Activated gamma-delta T cell treated with Interleukin-2 at 50 U/mL for 16 hours (primary cell): ENCODE data around the gene EMILIN3.

Experiments used
- DNase-seq: peaks from one replicate; pipeline ENCODE4 v3.0.0-alpha.2; 2020

The EMILIN3 gene

DNA sequence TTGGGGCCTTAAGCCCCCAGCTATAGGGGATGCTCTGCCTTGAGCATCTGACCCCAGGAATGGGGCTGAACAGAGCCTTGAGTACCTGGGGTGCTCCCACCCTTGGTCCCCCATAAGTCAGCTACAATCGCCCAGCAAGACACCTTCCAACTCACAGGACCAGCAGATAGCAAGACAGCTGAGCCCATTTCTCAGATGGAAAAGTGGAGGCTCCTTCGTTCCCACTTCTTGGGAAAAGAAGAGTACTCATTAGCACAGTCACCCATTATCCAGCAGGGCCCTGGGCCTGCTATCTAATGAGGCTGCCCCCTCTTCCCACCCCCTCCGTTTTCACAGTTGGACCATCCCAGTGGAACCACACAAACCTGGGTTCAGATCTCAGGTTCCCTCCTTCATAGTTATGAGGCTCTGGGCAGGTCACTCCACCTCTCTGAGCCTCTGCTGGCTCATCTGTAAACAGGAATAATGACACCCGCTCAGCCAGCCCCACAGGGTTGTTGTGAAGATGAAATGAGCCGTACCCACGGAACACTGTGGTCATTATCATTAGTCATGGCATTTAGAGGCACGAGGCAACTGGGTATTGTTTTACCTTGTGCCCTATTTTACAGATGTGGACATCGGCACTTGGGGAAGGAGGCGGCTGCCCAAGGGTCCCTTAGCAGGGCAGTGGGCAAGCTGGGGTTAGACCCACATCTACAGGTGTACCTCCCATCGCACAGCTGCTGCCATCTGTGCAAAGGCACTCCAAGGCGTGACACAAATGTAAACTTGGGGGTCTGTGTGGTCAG, 21.5 kb downstream of the EMILIN3 start:
- DNase-seq, result no peak

- no peak for DNase-seq
These were observed 22.1 kb downstream of the EMILIN3 start for GRCh38 chr20:41344477-41344876.

GRCh38 chr20:41342474-41343464, 23.8 kb downstream of the EMILIN3 start:
- DNase-seq, result no peak

GRCh38 chr20:41340327-41341055, 26.1 kb downstream of the EMILIN3 start, which contains the start of gene LPIN3:
LPIN3 (plus strand) TSS chr20:41340821; CDS start chr20:41345804, 4,983 bp downstream.
- peak; percentile 24 for DNase-seq

DNA sequence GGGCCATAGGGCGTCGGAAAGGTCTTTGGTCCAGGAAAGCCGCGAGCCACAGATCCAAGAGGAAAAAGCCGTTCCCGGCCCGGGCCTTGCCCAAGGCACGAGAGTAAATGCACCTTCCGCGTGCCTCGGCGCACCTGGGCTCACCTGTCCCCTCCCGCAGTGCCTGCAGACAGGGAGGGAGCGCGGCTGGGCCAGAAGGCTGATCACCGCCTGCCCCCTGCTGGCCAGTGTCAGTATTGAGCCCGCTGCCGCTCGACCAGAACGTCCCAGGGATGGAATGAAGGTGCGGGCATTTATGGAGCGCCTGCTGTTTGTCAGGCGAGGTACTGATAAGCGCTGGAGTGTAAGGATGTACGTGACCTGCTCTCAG, 26.7 kb downstream of the EMILIN3 start:
- peak; percentile 83 for DNase-seq

GRCh38 chr20:41336711-41337492, 29.7 kb downstream of the EMILIN3 start:
- no peak for DNase-seq

DNA sequence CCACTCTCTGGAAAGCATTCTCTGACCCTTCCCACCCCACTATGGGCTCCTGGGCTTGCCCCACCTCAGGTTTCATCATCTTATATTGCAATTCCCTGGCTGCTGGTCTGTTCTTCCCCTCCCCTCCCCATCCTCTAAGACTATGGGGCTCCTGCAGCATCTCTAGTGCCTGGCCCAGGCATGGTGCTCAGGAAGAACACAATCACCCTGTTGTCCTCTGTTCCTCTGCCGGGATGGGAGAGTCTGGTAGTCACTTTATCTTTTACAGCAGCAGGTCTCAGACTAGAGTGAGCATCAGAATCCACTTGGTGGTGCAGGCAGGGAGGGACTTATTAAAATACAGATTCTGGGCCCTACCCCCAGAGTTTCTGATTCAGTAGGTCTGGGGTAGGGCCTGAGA, 31.0 kb downstream of the EMILIN3 start:
- DNase-seq, result no peak

- DNase-seq, result no peak
These were observed 31.9 kb downstream of the EMILIN3 start for GRCh38 chr20:41334443-41335421.

GRCh38 chr20:41334036-41334435, 32.6 kb downstream of the EMILIN3 start:
- DNase-seq, result no peak

- no peak for DNase-seq
These were observed 34.9 kb downstream of the EMILIN3 start for GRCh38 chr20:41331731-41332130.

- no peak for DNase-seq
These were observed 35.7 kb downstream of the EMILIN3 start for GRCh38 chr20:41330941-41331340.

DNA sequence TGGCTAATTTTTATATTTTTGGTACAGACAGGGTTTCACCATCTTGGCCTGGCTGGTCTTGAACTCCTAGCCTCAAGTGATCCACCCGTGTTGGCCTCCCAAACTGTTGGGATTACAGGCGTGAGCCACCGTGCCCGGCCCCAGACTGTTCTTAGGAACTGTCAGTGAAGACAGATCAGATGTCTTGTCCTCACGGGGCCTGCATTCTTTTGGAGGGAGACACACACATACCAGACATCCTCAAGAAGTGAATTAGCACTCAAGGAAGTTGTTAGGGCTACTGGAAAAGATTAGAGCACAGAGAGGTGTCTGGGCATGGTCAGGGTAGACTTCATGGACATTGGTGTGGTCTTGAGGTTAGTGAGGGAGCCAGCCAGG, 36.3 kb downstream of the EMILIN3 start:
- no peak for DNase-seq

DNA sequence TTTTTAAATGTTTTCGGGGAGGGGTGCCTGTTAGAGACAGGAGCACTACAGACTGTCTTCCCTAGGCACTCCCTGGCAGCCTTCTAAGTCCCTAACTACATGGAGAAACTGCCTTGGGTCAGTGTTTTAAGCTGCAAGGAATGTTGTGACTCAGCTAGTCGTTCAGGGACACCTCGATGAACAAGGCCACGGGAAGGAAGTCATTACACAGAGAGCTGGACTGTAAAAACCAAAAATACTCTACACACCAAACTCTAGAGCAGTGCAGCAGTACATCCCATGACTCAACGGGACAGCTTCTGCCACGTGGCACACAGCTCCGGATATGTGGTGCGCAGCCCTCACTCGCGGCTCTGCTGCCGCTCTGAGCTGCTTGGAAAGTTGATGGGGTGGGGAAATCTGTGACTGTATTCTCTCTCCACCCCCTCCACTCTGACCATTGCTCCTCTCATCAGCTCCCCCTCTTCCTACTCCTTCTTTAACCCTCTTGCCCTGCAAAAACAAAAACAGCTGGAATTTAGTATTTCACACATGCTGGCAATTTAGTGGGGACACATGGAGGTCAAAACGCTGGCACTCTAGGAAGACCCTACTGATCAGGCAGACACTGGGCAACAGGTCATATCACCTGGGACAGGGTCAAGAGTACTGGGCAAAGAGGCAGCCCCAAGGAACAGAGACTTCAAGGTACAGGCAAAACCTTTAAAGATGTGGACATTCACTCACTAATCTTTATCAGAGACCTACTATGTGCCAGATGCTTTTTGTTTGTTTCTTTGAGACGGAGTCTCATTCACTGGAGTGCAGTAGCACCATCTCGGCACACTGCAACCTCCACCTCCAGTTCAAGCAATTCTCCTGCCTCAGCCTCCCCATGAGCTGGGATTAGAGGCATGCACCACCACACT, 36.9 kb downstream of the EMILIN3 start:
- peak; percentile 53 for DNase-seq

DNA sequence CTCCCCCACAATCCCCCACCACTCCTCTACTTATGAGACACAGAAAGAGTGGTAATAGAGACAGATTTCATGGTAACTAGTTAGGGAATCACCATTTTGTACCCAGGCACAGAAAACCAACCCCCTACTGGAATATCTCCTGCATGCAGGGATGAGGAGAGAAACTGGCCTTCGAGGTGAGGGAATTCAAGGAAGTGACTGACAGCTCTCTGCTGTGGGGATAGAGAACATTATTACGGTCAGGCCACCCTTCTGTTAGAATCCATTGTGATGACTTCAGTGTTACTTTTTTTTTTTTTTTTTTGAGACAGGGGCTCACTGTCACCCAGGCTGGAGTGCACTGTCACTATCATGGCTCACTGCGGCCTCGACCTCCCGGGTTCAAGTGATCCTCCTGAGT, 39.4 kb downstream of the EMILIN3 start:
- no peak for DNase-seq

DNA sequence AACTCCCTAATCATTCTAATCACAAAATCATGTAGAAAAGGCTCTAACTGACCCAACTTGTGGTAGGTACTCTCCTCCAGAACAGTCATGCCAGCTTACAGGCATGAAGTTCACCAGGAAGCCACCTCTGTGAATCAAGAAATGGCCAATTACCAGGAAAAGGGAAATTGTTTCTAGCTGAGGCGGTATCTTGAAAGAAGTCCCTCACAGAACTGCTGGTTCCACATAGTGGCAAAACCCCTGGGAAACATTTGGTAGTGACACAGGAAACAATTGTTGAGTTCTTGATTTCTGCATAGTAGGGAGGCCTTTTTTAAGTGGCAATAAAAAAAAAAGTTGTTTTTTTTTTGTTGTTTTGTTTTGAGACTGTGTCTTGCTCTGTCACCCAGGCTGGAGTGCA, 45.6 kb downstream of the EMILIN3 start:
- no peak for DNase-seq

DNA sequence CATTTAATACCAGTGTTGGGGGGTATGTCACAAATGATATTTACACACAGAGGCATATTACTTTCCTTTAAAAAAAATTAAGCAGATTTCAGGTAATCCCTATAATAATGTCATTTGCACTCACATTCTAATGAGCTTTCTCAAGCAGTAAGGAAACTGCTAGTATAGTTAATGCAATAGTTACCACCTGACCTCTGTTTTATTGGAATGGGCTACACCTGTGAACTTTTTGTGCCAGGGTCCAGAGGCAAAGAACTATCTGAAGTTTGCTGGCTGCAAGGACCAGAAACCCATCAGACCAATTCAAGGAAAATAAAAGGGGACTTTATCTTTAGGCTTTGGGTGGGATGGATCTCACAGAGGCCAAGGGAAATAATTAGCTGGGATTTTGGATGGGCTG, 46.2 kb downstream of the EMILIN3 start:
- no peak for DNase-seq

GRCh38 chr20:41318271-41318649, 48.4 kb downstream of the EMILIN3 start:
- no peak for DNase-seq

DNA sequence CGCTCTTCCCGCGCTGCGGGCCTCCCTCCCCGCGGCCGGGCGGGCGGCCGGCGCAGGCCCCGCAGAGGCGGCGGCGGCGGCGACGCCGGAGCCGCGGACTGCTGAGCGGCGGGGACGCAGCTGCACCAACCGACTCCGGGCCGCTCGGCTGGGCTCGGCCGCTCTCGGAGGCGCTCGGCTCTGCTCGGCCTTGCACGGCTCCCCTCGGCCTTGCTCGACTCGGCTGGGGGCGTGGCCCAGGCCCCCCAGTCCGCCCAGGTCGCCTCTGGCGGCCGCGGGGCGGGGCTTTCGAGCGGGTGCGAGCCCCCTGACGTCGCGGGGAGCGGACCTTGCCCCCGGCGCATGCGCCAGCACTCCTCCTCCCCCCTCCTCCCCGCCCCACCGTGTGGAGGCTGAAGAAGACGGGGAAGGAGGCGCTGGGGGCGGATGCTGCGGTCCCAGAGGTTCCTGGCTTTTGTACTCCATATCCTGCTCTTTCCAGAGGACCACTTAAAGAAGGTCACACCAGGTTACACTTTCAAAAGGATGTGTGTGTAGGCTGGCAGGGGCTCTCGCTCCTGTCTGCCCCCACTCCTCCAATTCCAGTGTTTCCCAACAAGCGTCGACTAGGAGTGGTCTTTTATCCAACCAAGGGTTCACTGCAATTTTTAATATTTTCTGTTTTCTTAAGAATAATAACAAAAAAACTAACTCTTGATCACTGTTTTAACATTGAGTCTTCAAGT, 48.9 kb downstream of the EMILIN3 start, which contains the start of gene ZHX3:
Gene ZHX3 (minus strand): TSS at position 186 of the 725 bp plus-strand sequence. CDS start 112,815 bp downstream, outside the sequence.
- DNase-seq, result peak; percentile 96
